HepG2 (cell line): Measurements from ENCODE around the gene RNASE7. TPM values are rescaled to one million over a fixed set of nuclear protein-coding genes. Genes with fewer than 3 reads are reported as not detected.

ENCODE experiments used
- AFF4 ChIP-seq: sonication (generic); formaldehyde crosslinking; IDR thresholded peaks from 2 replicates; pipeline ENCODE4 v1.4.0; 2020; ENCODE audit warnings: missing genetic modification reagents
- DNMT1 ChIP-seq: sonication (generic); formaldehyde crosslinking; IDR thresholded peaks from 2 replicates; pipeline ENCODE4 v1.5.1; 2020; ENCODE audit warnings: mild to moderate bottlenecking, missing genetic modification reagents
- EED ChIP-seq: sonication (generic); formaldehyde crosslinking; IDR thresholded peaks from 2 replicates; pipeline ENCODE4 v1.5.0; 2020; ENCODE audit warnings: mild to moderate bottlenecking, missing genetic modification reagents
- FOXK2 ChIP-seq: fragments of 450-650 bp; IDR thresholded peaks from 2 replicates; pipeline ENCODE4 v1.6.1; 2016
- GZF1 ChIP-seq: sonication (generic); formaldehyde crosslinking; IDR thresholded peaks from 2 replicates; pipeline ENCODE4 v1.5.1; 2020; ENCODE audit warnings: mild to moderate bottlenecking, missing genetic modification reagents
- HDAC6 ChIP-seq: fragments of 200-600 bp; sonication (generic); IDR thresholded peaks from 2 replicates; pipeline ENCODE4 v1.7.0; 2017; ENCODE audit warnings: mild to moderate bottlenecking, antibody characterized with exemption, low read length, low read depth
- JDP2 ChIP-seq: sonication (generic); formaldehyde crosslinking; IDR thresholded peaks from 2 replicates; pipeline ENCODE4 v1.8.1; 2022; ENCODE audit warnings: missing genetic modification reagents, borderline replicate concordance
- KDM4B ChIP-seq: sonication (generic); formaldehyde crosslinking; IDR thresholded peaks from 2 replicates; pipeline ENCODE4 v1.4.0; 2020; ENCODE audit warnings: missing genetic modification reagents
- NAIF1 ChIP-seq: sonication (generic); formaldehyde crosslinking; IDR thresholded peaks from 2 replicates; pipeline ENCODE4 v1.5.0; 2020; ENCODE audit warnings: mild to moderate bottlenecking, missing genetic modification reagents, borderline replicate concordance
- NFIB ChIP-seq: sonication (generic); formaldehyde crosslinking; IDR thresholded peaks from 2 replicates; pipeline ENCODE4 v1.9.0; 2021; ENCODE audit warnings: missing genetic modification reagents, mild to moderate bottlenecking, borderline replicate concordance
- NFIC ChIP-seq: IDR thresholded peaks from 2 replicates; pipeline ENCODE4 v1.6.1; 2012; ENCODE audit warnings: mild to moderate bottlenecking, low read length, inconsistent platforms
- NFKB2 ChIP-seq: sonication (generic); formaldehyde crosslinking; IDR thresholded peaks from 2 replicates; pipeline ENCODE4 v1.4.0; 2020; ENCODE audit warnings: missing genetic modification reagents, borderline replicate concordance
- NONO ChIP-seq, 2 experiments: fragments of 450-650 bp in 1 of 2; sonication (generic) in 1 of 2; formaldehyde crosslinking in 1 of 2; IDR thresholded peaks in 1 of 2; conservative IDR thresholded peaks in 1 of 2; 2 replicates each; pipeline versions ENCODE4 v1.6.1 to v1.8.0; 2017 to 2022; ENCODE audit warnings: mild to moderate bottlenecking in 1 of 2, missing genetic modification reagents in 1 of 2, moderate library complexity in 1 of 2
- NR3C1 ChIP-seq: sonication (generic); formaldehyde crosslinking; IDR thresholded peaks from 2 replicates; pipeline ENCODE4 v1.4.0; 2020; ENCODE audit warnings: missing genetic modification reagents
- PCBP1 ChIP-seq: fragments of 200-400 bp; formaldehyde crosslinking; IDR thresholded peaks from 2 replicates; pipeline ENCODE4 v1.6.1; 2017; ENCODE audit warnings: mild to moderate bottlenecking, low read depth, low read length, borderline replicate concordance
- POLR2G ChIP-seq: fragments of 200-400 bp; formaldehyde crosslinking; IDR thresholded peaks from 2 replicates; pipeline ENCODE4 v1.6.1; 2018; ENCODE audit warnings: mild to moderate bottlenecking, low read depth, low read length, moderate library complexity
- SETDB1 ChIP-seq: sonication (generic); formaldehyde crosslinking; IDR thresholded peaks from 2 replicates; pipeline ENCODE4 v1.5.1; 2020; ENCODE audit warnings: missing genetic modification reagents, mild to moderate bottlenecking, borderline replicate concordance
- SIN3A ChIP-seq: IDR thresholded peaks from 2 replicates; pipeline ENCODE4 v1.6.1; 2011; ENCODE audit warnings: low read depth, mild to moderate bottlenecking, control low read depth, low read length, borderline replicate concordance
- SRSF4 ChIP-seq: fragments of 200-400 bp; formaldehyde crosslinking; IDR thresholded peaks from one replicate; pipeline ENCODE4 v1.6.1; 2018; ENCODE audit warnings: mild to moderate bottlenecking, low read depth, low read length, moderate library complexity; ENCODE audit not compliant: poor library complexity, severe bottlenecking
- SYNCRIP ChIP-seq: fragments of 200-400 bp; formaldehyde crosslinking; IDR thresholded peaks from 2 replicates; pipeline ENCODE4 v1.6.1; 2018; ENCODE audit warnings: mild to moderate bottlenecking, low read depth, low read length; ENCODE audit not compliant: insufficient read depth
- ZFY ChIP-seq: sonication (generic); formaldehyde crosslinking; IDR thresholded peaks from 2 replicates; pipeline ENCODE4 v1.4.0; 2020; ENCODE audit warnings: missing genetic modification reagents
- ZNF337 ChIP-seq: sonication (generic); formaldehyde crosslinking; IDR thresholded peaks from 2 replicates; pipeline ENCODE4 v1.5.1; 2020; ENCODE audit warnings: missing genetic modification reagents, low read depth, mild to moderate bottlenecking, borderline replicate concordance
- ZNF33A ChIP-seq: sonication (generic); formaldehyde crosslinking; IDR thresholded peaks from 2 replicates; pipeline ENCODE4 v1.5.1; 2020; ENCODE audit warnings: missing genetic modification reagents, mild to moderate bottlenecking, moderate library complexity, borderline replicate concordance
- ZNF557 ChIP-seq: sonication (generic); formaldehyde crosslinking; IDR thresholded peaks from 2 replicates; pipeline ENCODE4 v1.4.0; 2020; ENCODE audit warnings: missing genetic modification reagents
- ZNF597 ChIP-seq: sonication (generic); formaldehyde crosslinking; IDR thresholded peaks from 2 replicates; pipeline ENCODE4 v1.5.0; 2020; ENCODE audit warnings: missing genetic modification reagents
- ZNF75D ChIP-seq: sonication (generic); formaldehyde crosslinking; IDR thresholded peaks from 2 replicates; pipeline ENCODE4 v1.8.1; 2023; ENCODE audit warnings: missing genetic modification reagents, mild to moderate bottlenecking, borderline replicate concordance
- polyA plus RNA-seq, 8 experiments: library from polyadenylated mRNA; depleted of rRNA in 3 of 8; stranded (reverse) in 7 of 8; unstranded in 1 of 8; fragments of >200 nt; fragmentation: Illumina TruSeq in 4 of 8; extraction: Trizol in 4 of 8; gene quantifications; 2 replicates each; pipeline versions ENCODE4 v1.2.1 to v1.2.3, GENCODE V29; 2011 to 2016; ENCODE audit warnings: low read depth in 4 of 8, missing spikeins in 1 of 8, mixed read lengths in 1 of 8; ENCODE audit not compliant: insufficient read depth in 1 of 8
- total RNA-seq, 5 experiments: library from RNA; depleted of rRNA; stranded (reverse); fragments of >200 nt; fragmentation: Illumina TruSeq; extraction: Trizol; gene quantifications; 2 replicates each; pipeline ENCODE4 v1.2.3, GENCODE V29; 2016; ENCODE audit warnings: low read depth in 1 of 5

Gene RNASE7
- total and polyA plus RNA-seq, 2 of the 13 experiments (the other 11 are each of a cell fraction or from before 2014, with no cell fraction given): 0.04 TPM; not detected in 1

- no peak; the same call in 1 of the 2 replicates for TF ChIP-seq JDP2 (CRISPR knock-in tag)
- TF ChIP-seq SETDB1: no peak
- TF ChIP-seq KDM4B (CRISPR knock-in tag): no peak
- TF ChIP-seq GZF1 (CRISPR knock-in tag): peak; percentile 26; the same call in 1 of the 2 replicates
- no peak for TF ChIP-seq SRSF4
- no peak for TF ChIP-seq ZNF33A (CRISPR knock-in tag)
- TF ChIP-seq SYNCRIP: no peak
- TF ChIP-seq NFIB (CRISPR knock-in tag): no peak
- no peak for TF ChIP-seq NAIF1 (CRISPR knock-in tag)
- TF ChIP-seq POLR2G: no peak
- TF ChIP-seq ZNF75D: no peak
- TF ChIP-seq AFF4 (CRISPR knock-in tag): no peak
- TF ChIP-seq PCBP1: peak; percentile 59; the same call in 1 of the 2 replicates
- TF ChIP-seq NONO (IDR thresholded peaks at IDR 0.05): no peak
- peak; percentile 44; the same call in 1 of the 2 replicates for TF ChIP-seq NONO (CRISPR knock-in tag; conservative IDR thresholded peaks at IDR 0.05)
- 0 out of 2 replicates have a peak, but pooled peaks have one; percentile 66 for TF ChIP-seq NFKB2 (CRISPR knock-in tag)
- no peak for TF ChIP-seq DNMT1 (CRISPR knock-in tag)
- TF ChIP-seq ZNF597 (CRISPR knock-in tag): no peak
- no peak for TF ChIP-seq NR3C1 (CRISPR knock-in tag)
- no peak for TF ChIP-seq NFIC
- TF ChIP-seq FOXK2: no peak
- 0 out of 2 replicates have a peak, but pooled peaks have one; percentile 15 for TF ChIP-seq ZNF337 (CRISPR knock-in tag)
- TF ChIP-seq EED (CRISPR knock-in tag): 0 out of 2 replicates have a peak, but pooled peaks have one; percentile 28
- peak; percentile 69; the same call in 1 of the 2 replicates for TF ChIP-seq ZFY (CRISPR knock-in tag)
- TF ChIP-seq SIN3A: peak; percentile 81; the same call in 1 of the 2 replicates
- no peak for TF ChIP-seq HDAC6
- TF ChIP-seq ZNF557 (CRISPR knock-in tag): no peak
Observed at GRCh38 chr14:21069388-21070082, 27.4 kb downstream of the RNASE7 start (continued).
